K562 (cell line): ENCODE data around the gene RPL27A. TPM values are rescaled to one million over a fixed set of nuclear protein-coding genes. Genes with fewer than 3 reads are reported as not detected.

Experiments
- CEBPZ ChIP-seq: fragments of 150-350 bp; IDR thresholded peaks from 2 replicates; pipeline ENCODE4 v1.6.1; 2014; ENCODE audit warnings: low read depth, mild to moderate bottlenecking, low read length, borderline replicate concordance
- CUX1 ChIP-seq: fragments of 200-800 bp; sonication (Bioruptor generic); IDR thresholded peaks from 2 replicates; pipeline ENCODE4 v1.6.1; 2016; ENCODE audit warnings: missing genetic modification characterization, missing compliant biosample characterization
- RFX1 ChIP-seq: fragments of 450-650 bp; IDR thresholded peaks from 2 replicates; pipeline ENCODE4 v1.6.1; 2016; ENCODE audit warnings: mild to moderate bottlenecking, moderate library complexity
- USF2 ChIP-seq: sonication (generic); formaldehyde crosslinking; IDR thresholded peaks from 2 replicates; pipeline ENCODE4 v1.5.0; 2020; ENCODE audit warnings: missing genetic modification reagents
- polyA plus RNA-seq, 8 experiments: library from polyadenylated mRNA; depleted of rRNA in 4 of 8; stranded (reverse) in 5 of 8; unstranded in 3 of 8; fragments of >200 nt; fragmentation: Nextera tagmentation in 2 of 8; fragmentation: Illumina TruSeq in 1 of 8; extraction: Ambion mirVana in 2 of 8; extraction: Trizol in 1 of 8; gene quantifications; 2 replicates each; pipeline versions ENCODE4 v1.2.1 to v1.2.3, GENCODE V29; 2011 to 2014; ENCODE audit warnings: inconsistent platforms in 1 of 8, missing spikeins in 1 of 8
- total RNA-seq, 7 experiments: library from RNA; depleted of rRNA in 6 of 7; stranded (reverse); fragments of >200 nt in 6 of 7; fragmentation: Illumina TruSeq in 2 of 7; extraction: Trizol in 2 of 7; gene quantifications; 2 replicates each; pipeline versions ENCODE4 v1.2.1 to v1.2.3, GENCODE V29; 2011 to 2021; ENCODE audit warnings: low replicate concordance in 1 of 7

Gene RPL27A
- total and polyA plus RNA-seq, 9 of the 15 experiments (the other 6 are each of a cell fraction or from before 2014, with no cell fraction given), result 790 to 4,241 (median 2,267) TPM

GRCh38 chr11:8640267-8640906, 42.2 kb upstream of the RPL27A start (continued):
- TF ChIP-seq CUX1 (no peak), CEBPZ (no peak), RFX1 (no peak), USF2 (CRISPR knock-in tag) (no peak)
